PFSK-1 (cell line): Measurements from ENCODE around the gene ADCY1.

Source experiments
- FOXP2 ChIP-seq: optimal IDR thresholded peaks from 2 replicates; pipeline ENCODE3; 2011; ENCODE audit warnings: borderline replicate concordance, control low read depth, inconsistent platforms; ENCODE audit not compliant: insufficient read depth; ENCODE audit errors: extremely low read length, extremely low read depth
- POLR2AphosphoS5 ChIP-seq: IDR thresholded peaks from 2 replicates; pipeline ENCODE4 v1.6.1; 2012; ENCODE audit warnings: low read depth, mild to moderate bottlenecking, control low read depth, low read length, moderate library complexity
- REST ChIP-seq, 2 experiments: IDR thresholded peaks; 2 replicates each; pipeline versions ENCODE4 v1.6.1 to v1.8.0; 2011 to 2012; ENCODE audit warnings: low read depth in 2 of 2, low read length in 2 of 2, control low read depth in 1 of 2, inconsistent platforms in 1 of 2, mild to moderate bottlenecking in 1 of 2, moderate library complexity in 1 of 2; ENCODE audit not compliant: insufficient read depth in 1 of 2
- SIN3A ChIP-seq: IDR thresholded peaks from 2 replicates; pipeline ENCODE4 v1.6.1; 2012; ENCODE audit warnings: mild to moderate bottlenecking, low read length, moderate library complexity, borderline replicate concordance; ENCODE audit not compliant: insufficient read depth
- TAF1 ChIP-seq: IDR thresholded peaks from 2 replicates; pipeline ENCODE4 v1.6.1; 2012; ENCODE audit warnings: low read length, control low read depth, borderline replicate concordance; ENCODE audit not compliant: insufficient read depth

DNA sequence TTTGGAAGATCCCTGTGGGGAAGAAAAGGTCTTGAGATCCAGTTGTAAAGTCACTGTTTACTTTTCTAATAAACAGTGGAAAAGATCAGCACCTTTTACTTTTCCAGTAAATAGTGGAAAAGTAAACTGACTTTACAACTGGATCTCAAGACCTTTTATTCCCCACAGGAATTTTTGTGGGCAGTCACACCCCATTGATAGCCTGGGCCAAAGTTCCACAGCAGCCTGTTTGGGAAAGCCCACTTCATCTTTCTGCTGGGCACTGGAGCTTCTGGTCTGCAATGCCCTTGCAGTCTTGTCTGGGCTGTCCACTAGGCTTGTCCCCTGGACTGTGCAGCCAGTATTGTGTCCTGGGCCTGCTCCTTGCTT lies 50.2 kb downstream of the ADCY1 start:
- TF ChIP-seq FOXP2 = no peak
- no peak for TF ChIP-seq TAF1
- no peak for TF ChIP-seq POLR2AphosphoS5
- TF ChIP-seq REST (IDR thresholded peaks at IDR 0.05; ENCODE audit: insufficient read depth in 1 of 2, low read depth in 2 of 2, low read length in 2 of 2) = no peak
- no peak for TF ChIP-seq SIN3A
